ENCODE data around the gene CMIP.

Gene CMIP

GRCh38 chr16:81650982-81651562 is 206.5 kb downstream of the CMIP start:
- TF ChIP-seq CTCF (IDR thresholded peaks at IDR 0.05), result no peak

- TF ChIP-seq CTCF (IDR thresholded peaks at IDR 0.05), result no peak
Measured at GRCh38 chr16:81651758-81652718, 207.4 kb downstream of the CMIP start.

GRCh38 chr16:81652798-81653505 is 208.3 kb downstream of the CMIP start:
- no peak for TF ChIP-seq CTCF (IDR thresholded peaks at IDR 0.05)

- no peak for TF ChIP-seq CTCF (IDR thresholded peaks at IDR 0.05)
Measured at GRCh38 chr16:81654346-81654745, 209.7 kb downstream of the CMIP start.

GRCh38 chr16:81655469-81656162 is 211.0 kb downstream of the CMIP start:
- TF ChIP-seq CTCF (IDR thresholded peaks at IDR 0.05), result no peak

GRCh38 chr16:81657224-81657623 is 212.6 kb downstream of the CMIP start:
- no peak for TF ChIP-seq CTCF (IDR thresholded peaks at IDR 0.05)

GRCh38 chr16:81657781-81658180 is 213.2 kb downstream of the CMIP start:
- no peak for TF ChIP-seq CTCF (IDR thresholded peaks at IDR 0.05)

Data from LNCAP (cell line).